WERI-Rb-1 (cell line): ENCODE data around the gene PDF.

Source experiments
- DNase-seq: peaks from one replicate; pipeline ENCODE4 v3.0.0-alpha.2; 2020
- H3K27ac ChIP-seq: fragments of 250-450 bp; sonication (Bioruptor Pico); 2 replicates; pipeline ENCODE4 v1.5.1; 2020; ENCODE audit warnings: mild to moderate bottlenecking, moderate library complexity
- H3K27me3 ChIP-seq: fragments of 250-450 bp; sonication (Bioruptor Pico); 2 replicates; pipeline ENCODE4 v1.5.1; 2021; ENCODE audit warnings: mild to moderate bottlenecking, low read depth, moderate library complexity; ENCODE audit not compliant: insufficient read depth, severe bottlenecking
- H3K36me3 ChIP-seq: fragments of 250-450 bp; sonication (Bioruptor Pico); 2 replicates; pipeline ENCODE4 v1.5.1; 2020; ENCODE audit warnings: mild to moderate bottlenecking, moderate library complexity
- H3K4me3 ChIP-seq: 2 replicates; pipeline ENCODE4 v1.5.1; 2011; ENCODE audit warnings: low read depth, mild to moderate bottlenecking, control low read depth, low read length
- H3K9me3 ChIP-seq: fragments of 250-450 bp; sonication (Bioruptor Pico); 2 replicates; pipeline ENCODE4 v1.5.1; 2021; ENCODE audit warnings: mild to moderate bottlenecking, moderate library complexity; ENCODE audit not compliant: severe bottlenecking
- TF ChIP-seq, protein P1 (sequence below): IDR thresholded peaks from 2 replicates; pipeline ENCODE4 v1.5.1; 2011; ENCODE audit warnings: low read depth, mild to moderate bottlenecking, control low read depth, inconsistent platforms, low read length

PDF gene

GRCh38 chr16:69322343-69322742 lies 8.0 kb downstream of the PDF start:
- Histone ChIP-seq H3K27ac (no peak overlapping the region), H3K27me3 (no peaks in the 10 kb centered on the region), H3K36me3 (peaks cover 94% of the 10 kb centered on the region), H3K4me3 (no peak overlapping the region), H3K9me3 (no peaks in the 10 kb centered on the region)
- TF ChIP-seq, protein P1, sequence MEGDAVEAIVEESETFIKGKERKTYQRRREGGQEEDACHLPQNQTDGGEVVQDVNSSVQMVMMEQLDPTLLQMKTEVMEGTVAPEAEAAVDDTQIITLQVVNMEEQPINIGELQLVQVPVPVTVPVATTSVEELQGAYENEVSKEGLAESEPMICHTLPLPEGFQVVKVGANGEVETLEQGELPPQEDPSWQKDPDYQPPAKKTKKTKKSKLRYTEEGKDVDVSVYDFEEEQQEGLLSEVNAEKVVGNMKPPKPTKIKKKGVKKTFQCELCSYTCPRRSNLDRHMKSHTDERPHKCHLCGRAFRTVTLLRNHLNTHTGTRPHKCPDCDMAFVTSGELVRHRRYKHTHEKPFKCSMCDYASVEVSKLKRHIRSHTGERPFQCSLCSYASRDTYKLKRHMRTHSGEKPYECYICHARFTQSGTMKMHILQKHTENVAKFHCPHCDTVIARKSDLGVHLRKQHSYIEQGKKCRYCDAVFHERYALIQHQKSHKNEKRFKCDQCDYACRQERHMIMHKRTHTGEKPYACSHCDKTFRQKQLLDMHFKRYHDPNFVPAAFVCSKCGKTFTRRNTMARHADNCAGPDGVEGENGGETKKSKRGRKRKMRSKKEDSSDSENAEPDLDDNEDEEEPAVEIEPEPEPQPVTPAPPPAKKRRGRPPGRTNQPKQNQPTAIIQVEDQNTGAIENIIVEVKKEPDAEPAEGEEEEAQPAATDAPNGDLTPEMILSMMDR = no peak
- DNase-seq = no peak

- Histone ChIP-seq H3K27ac (no peak overlapping the region), H3K4me3 (no peak overlapping the region), H3K36me3 (peaks cover 95% of the 10 kb centered on the region), H3K27me3 (no peaks in the 10 kb centered on the region), H3K9me3 (no peaks in the 10 kb centered on the region)
- no peak for DNase-seq
- TF ChIP-seq, protein P1 = no peak
Measured at GRCh38 chr16:69321080-69321479, 9.3 kb downstream of the PDF start.

- TF ChIP-seq, protein P1 = no peak
- Histone ChIP-seq H3K9me3 (no peaks in the 10 kb centered on the region), H3K27me3 (no peaks in the 10 kb centered on the region), H3K27ac (no peak overlapping the region), H3K4me3 (no peak overlapping the region), H3K36me3 (peaks cover 93% of the 10 kb centered on the region)
- DNase-seq = no peak
Measured at GRCh38 chr16:69320740-69321073, 9.7 kb downstream of the PDF start.

- no peak overlapping the region for H3K4me3 ChIP-seq
- H3K27me3 ChIP-seq = no peaks in the 10 kb centered on the region
- TF ChIP-seq, protein P1 = no peak
- peaks cover 91% of the 10 kb centered on the region for H3K36me3 ChIP-seq
- H3K9me3 ChIP-seq = no peaks in the 10 kb centered on the region
- no peak for DNase-seq
- no peak overlapping the region for H3K27ac ChIP-seq
Measured at GRCh38 chr16:69319826-69320739, 10.3 kb downstream of the PDF start.

DNA sequence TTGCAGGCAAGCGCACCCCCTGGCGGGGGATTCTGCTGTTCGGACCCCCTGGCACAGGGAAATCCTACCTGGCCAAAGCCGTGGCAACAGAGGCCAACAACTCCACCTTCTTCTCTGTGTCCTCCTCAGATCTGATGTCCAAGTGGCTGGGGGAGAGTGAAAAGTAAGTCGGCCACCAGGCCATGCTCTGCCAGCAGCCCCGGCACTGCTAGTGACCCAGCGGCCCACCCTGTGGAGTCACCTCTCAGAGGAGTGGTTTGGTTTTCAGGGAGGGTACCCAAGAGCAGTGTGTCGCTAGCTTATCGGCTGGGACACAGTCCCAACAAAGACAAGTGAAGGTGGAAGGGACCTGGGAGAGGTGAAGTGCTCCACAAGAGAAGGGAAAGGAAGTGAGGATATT lies 11.0 kb downstream of the PDF start:
- no peak for DNase-seq
- no peaks in the 10 kb centered on the region for H3K27me3 ChIP-seq
- peaks cover 91% of the 10 kb centered on the region for H3K36me3 ChIP-seq
- H3K27ac ChIP-seq = no peak overlapping the region
- no peaks in the 10 kb centered on the region for H3K9me3 ChIP-seq
- TF ChIP-seq, protein P1 = no peak
- H3K4me3 ChIP-seq = no peak overlapping the region

- TF ChIP-seq, protein P1 = no peak
- Histone ChIP-seq H3K27me3 (no peaks in the 10 kb centered on the region), H3K9me3 (no peaks in the 10 kb centered on the region), H3K36me3 (peaks cover 91% of the 10 kb centered on the region), H3K27ac (no peak overlapping the region), H3K4me3 (no peak overlapping the region)
- DNase-seq = no peak
Measured at GRCh38 chr16:69318911-69319289, 11.5 kb downstream of the PDF start.
